HEK293 (cell line): ENCODE data around the gene OXCT2.
A peak's percentile ranks its signal among the peaks of the same experiment; 100 is the strongest.

ENCODE experiments used
- IKZF3 ChIP-seq: fragments of 450-650 bp; IDR thresholded peaks from 2 replicates; pipeline ENCODE4 v1.5.0; 2018; ENCODE audit warnings: missing biosample characterization, mild to moderate bottlenecking, missing genetic modification characterization, moderate library complexity
- SP2 ChIP-seq: fragments of 450-650 bp; formaldehyde crosslinking; IDR thresholded peaks from 2 replicates; pipeline ENCODE4 v1.5.1; 2016; ENCODE audit warnings: missing biosample characterization, missing genetic modification characterization
- ZBTB21 ChIP-seq: fragments of 450-650 bp; formaldehyde crosslinking; IDR thresholded peaks from 2 replicates; pipeline ENCODE4 v1.5.1; 2017; ENCODE audit warnings: missing biosample characterization, missing genetic modification characterization
- ZNF114 ChIP-seq: fragments of 450-650 bp; formaldehyde crosslinking; IDR thresholded peaks from 2 replicates; pipeline ENCODE4 v1.5.0; 2017; ENCODE audit warnings: missing biosample characterization, missing genetic modification characterization
- ZNF132 ChIP-seq: fragments of 450-650 bp; formaldehyde crosslinking; IDR thresholded peaks from 2 replicates; pipeline ENCODE4 v1.5.1; 2017; ENCODE audit warnings: missing biosample characterization, missing genetic modification characterization, borderline replicate concordance
- ZNF155 ChIP-seq: fragments of 450-650 bp; formaldehyde crosslinking; IDR thresholded peaks from 2 replicates; pipeline ENCODE4 v1.5.1; 2016; ENCODE audit warnings: missing biosample characterization, missing genetic modification characterization
- ZNF16 ChIP-seq: fragments of 450-650 bp; formaldehyde crosslinking; IDR thresholded peaks from 2 replicates; pipeline ENCODE4 v1.5.1; 2016; ENCODE audit warnings: low read depth, missing biosample characterization, missing genetic modification characterization
- ZNF214 ChIP-seq: fragments of 450-650 bp; formaldehyde crosslinking; IDR thresholded peaks from 2 replicates; pipeline ENCODE4 v1.5.1; 2017; ENCODE audit warnings: missing biosample characterization, mild to moderate bottlenecking, missing genetic modification characterization, borderline replicate concordance
- ZNF221 ChIP-seq: fragments of 450-650 bp; formaldehyde crosslinking; IDR thresholded peaks from 2 replicates; pipeline ENCODE4 v1.5.1; 2017; ENCODE audit warnings: missing biosample characterization, missing genetic modification characterization, borderline replicate concordance
- ZNF391 ChIP-seq: fragments of 450-650 bp; formaldehyde crosslinking; IDR thresholded peaks from 2 replicates; pipeline ENCODE4 v1.5.1; 2016; ENCODE audit warnings: low read depth, missing biosample characterization, missing genetic modification characterization, borderline replicate concordance
- ZNF48 ChIP-seq: fragments of 450-650 bp; formaldehyde crosslinking; IDR thresholded peaks from 2 replicates; pipeline ENCODE4 v1.5.1; 2016; ENCODE audit warnings: missing biosample characterization, missing genetic modification characterization
- ZNF571 ChIP-seq: fragments of 450-650 bp; formaldehyde crosslinking; IDR thresholded peaks from 2 replicates; pipeline ENCODE4 v1.5.0; 2017; ENCODE audit warnings: missing biosample characterization, missing genetic modification characterization
- ZNF658 ChIP-seq: fragments of 450-650 bp; formaldehyde crosslinking; IDR thresholded peaks from 2 replicates; pipeline ENCODE4; 2016; ENCODE audit warnings: missing biosample characterization, missing genetic modification characterization
- ZNF670 ChIP-seq: fragments of 450-650 bp; formaldehyde crosslinking; IDR thresholded peaks from 2 replicates; pipeline ENCODE4 v1.5.1; 2016; ENCODE audit warnings: missing biosample characterization, missing genetic modification characterization, low read depth
- ZNF791 ChIP-seq: fragments of 450-650 bp; formaldehyde crosslinking; IDR thresholded peaks from 2 replicates; pipeline ENCODE4 v1.5.1; 2016; ENCODE audit warnings: missing biosample characterization, missing genetic modification characterization
- ZSCAN16 ChIP-seq: fragments of 450-650 bp; formaldehyde crosslinking; IDR thresholded peaks from 2 replicates; pipeline ENCODE4 v1.5.1; 2016; ENCODE audit warnings: missing biosample characterization, missing genetic modification characterization
- TF ChIP-seq, protein P1 (sequence below): fragments of 450-650 bp; formaldehyde crosslinking; IDR thresholded peaks from 2 replicates; pipeline ENCODE4 v1.5.1; 2017; ENCODE audit warnings: missing biosample characterization, missing genetic modification characterization
- TF ChIP-seq, protein P2 (sequence below): fragments of 450-650 bp; formaldehyde crosslinking; IDR thresholded peaks from 2 replicates; pipeline ENCODE4 v1.5.1; 2016; ENCODE audit warnings: missing biosample characterization, missing genetic modification characterization
- TF ChIP-seq, protein P3 (sequence below): fragments of 450-650 bp; formaldehyde crosslinking; IDR thresholded peaks from 2 replicates; pipeline ENCODE4 v1.5.1; 2016; ENCODE audit warnings: missing biosample characterization, missing genetic modification characterization
- TF ChIP-seq, protein P4 (sequence below): fragments of 450-650 bp; formaldehyde crosslinking; IDR thresholded peaks from 2 replicates; pipeline ENCODE4 v1.5.1; 2016; ENCODE audit warnings: missing biosample characterization, missing genetic modification characterization, borderline replicate concordance
- TF ChIP-seq, protein P5 (sequence below): fragments of 450-650 bp; formaldehyde crosslinking; IDR thresholded peaks from 2 replicates; pipeline ENCODE4 v1.5.1; 2016; ENCODE audit warnings: missing biosample characterization, missing genetic modification characterization
- TF ChIP-seq, protein P6 (sequence below): fragments of 450-650 bp; formaldehyde crosslinking; IDR thresholded peaks from 2 replicates; pipeline ENCODE4 v1.5.1; 2016; ENCODE audit warnings: missing biosample characterization, missing genetic modification characterization

The OXCT2 gene

DNA sequence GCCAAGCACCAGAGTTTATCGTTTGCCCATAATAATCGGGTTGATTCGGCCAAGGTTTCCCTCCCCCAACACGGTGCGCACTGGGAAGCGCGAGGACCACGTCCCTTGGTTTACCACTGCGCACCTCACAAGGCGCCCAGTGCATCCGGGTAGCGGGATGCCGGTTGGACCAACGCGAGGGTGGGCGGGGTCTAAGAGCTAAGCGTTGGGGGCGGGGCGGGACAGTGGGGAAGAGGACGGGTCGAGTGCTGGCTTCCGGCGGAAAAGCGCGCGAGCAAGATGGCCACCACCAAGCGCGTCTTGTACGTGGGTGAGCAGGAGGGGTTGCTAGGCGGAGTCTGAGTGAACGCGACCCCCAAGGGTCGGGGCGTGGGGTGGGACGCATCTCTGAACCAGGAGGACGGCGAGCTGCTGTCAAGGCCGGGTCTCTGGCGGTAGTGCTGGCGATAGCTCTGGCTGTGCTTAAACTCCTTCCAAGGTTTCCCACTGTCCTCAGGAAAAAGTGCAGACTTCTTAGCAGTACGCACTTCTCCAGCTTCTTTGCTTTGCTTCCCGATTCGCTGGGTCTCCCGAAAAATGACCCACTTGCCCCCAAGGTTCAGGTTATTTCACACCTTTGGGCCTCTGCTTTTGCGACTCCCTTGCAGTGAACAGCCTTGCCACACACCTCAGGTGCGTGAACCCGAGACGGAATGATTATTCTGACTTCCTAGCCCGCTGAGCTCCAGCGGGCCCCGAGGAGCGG lies 32.4 kb downstream of the OXCT2 start, which contains the start of gene PPIE (continued):
- TF ChIP-seq SP2 (tag by site-specific recombination) (peak; percentile 91), ZSCAN16 (tag by site-specific recombination) (no peak), ZNF114 (tag by site-specific recombination) (no peak), ZNF791 (tag by site-specific recombination) (no peak), ZNF670 (tag by site-specific recombination) (no peak), ZNF658 (tag by site-specific recombination) (no peak), ZNF48 (tag by site-specific recombination) (no peak), ZNF221 (tag by site-specific recombination) (no peak), ZNF391 (tag by site-specific recombination) (no peak), IKZF3 (tag by site-specific recombination) (no peak), ZNF132 (tag by site-specific recombination) (no peak), ZBTB21 (no peak), ZNF214 (tag by site-specific recombination) (no peak), ZNF16 (no peak), ZNF155 (tag by site-specific recombination) (no peak), ZNF571 (tag by site-specific recombination) (no peak)
- TF ChIP-seq, protein P1, sequence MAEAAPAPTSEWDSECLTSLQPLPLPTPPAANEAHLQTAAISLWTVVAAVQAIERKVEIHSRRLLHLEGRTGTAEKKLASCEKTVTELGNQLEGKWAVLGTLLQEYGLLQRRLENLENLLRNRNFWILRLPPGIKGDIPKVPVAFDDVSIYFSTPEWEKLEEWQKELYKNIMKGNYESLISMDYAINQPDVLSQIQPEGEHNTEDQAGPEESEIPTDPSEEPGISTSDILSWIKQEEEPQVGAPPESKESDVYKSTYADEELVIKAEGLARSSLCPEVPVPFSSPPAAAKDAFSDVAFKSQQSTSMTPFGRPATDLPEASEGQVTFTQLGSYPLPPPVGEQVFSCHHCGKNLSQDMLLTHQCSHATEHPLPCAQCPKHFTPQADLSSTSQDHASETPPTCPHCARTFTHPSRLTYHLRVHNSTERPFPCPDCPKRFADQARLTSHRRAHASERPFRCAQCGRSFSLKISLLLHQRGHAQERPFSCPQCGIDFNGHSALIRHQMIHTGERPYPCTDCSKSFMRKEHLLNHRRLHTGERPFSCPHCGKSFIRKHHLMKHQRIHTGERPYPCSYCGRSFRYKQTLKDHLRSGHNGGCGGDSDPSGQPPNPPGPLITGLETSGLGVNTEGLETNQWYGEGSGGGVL: no peak
- TF ChIP-seq, protein P2, sequence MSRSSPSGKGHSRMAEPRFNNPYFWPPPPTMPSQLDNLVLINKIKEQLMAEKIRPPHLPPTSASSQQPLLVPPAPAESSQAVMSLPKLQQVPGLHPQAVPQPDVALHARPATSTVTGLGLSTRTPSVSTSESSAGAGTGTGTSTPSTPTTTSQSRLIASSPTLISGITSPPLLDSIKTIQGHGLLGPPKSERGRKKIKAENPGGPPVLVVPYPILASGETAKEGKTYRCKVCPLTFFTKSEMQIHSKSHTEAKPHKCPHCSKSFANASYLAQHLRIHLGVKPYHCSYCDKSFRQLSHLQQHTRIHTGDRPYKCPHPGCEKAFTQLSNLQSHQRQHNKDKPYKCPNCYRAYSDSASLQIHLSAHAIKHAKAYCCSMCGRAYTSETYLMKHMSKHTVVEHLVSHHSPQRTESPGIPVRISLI: no peak
- TF ChIP-seq, protein P3, sequence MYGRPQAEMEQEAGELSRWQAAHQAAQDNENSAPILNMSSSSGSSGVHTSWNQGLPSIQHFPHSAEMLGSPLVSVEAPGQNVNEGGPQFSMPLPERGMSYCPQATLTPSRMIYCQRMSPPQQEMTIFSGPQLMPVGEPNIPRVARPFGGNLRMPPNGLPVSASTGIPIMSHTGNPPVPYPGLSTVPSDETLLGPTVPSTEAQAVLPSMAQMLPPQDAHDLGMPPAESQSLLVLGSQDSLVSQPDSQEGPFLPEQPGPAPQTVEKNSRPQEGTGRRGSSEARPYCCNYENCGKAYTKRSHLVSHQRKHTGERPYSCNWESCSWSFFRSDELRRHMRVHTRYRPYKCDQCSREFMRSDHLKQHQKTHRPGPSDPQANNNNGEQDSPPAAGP: peak; percentile 63; the same call in 1 of the 2 replicates
- TF ChIP-seq, protein P4, sequence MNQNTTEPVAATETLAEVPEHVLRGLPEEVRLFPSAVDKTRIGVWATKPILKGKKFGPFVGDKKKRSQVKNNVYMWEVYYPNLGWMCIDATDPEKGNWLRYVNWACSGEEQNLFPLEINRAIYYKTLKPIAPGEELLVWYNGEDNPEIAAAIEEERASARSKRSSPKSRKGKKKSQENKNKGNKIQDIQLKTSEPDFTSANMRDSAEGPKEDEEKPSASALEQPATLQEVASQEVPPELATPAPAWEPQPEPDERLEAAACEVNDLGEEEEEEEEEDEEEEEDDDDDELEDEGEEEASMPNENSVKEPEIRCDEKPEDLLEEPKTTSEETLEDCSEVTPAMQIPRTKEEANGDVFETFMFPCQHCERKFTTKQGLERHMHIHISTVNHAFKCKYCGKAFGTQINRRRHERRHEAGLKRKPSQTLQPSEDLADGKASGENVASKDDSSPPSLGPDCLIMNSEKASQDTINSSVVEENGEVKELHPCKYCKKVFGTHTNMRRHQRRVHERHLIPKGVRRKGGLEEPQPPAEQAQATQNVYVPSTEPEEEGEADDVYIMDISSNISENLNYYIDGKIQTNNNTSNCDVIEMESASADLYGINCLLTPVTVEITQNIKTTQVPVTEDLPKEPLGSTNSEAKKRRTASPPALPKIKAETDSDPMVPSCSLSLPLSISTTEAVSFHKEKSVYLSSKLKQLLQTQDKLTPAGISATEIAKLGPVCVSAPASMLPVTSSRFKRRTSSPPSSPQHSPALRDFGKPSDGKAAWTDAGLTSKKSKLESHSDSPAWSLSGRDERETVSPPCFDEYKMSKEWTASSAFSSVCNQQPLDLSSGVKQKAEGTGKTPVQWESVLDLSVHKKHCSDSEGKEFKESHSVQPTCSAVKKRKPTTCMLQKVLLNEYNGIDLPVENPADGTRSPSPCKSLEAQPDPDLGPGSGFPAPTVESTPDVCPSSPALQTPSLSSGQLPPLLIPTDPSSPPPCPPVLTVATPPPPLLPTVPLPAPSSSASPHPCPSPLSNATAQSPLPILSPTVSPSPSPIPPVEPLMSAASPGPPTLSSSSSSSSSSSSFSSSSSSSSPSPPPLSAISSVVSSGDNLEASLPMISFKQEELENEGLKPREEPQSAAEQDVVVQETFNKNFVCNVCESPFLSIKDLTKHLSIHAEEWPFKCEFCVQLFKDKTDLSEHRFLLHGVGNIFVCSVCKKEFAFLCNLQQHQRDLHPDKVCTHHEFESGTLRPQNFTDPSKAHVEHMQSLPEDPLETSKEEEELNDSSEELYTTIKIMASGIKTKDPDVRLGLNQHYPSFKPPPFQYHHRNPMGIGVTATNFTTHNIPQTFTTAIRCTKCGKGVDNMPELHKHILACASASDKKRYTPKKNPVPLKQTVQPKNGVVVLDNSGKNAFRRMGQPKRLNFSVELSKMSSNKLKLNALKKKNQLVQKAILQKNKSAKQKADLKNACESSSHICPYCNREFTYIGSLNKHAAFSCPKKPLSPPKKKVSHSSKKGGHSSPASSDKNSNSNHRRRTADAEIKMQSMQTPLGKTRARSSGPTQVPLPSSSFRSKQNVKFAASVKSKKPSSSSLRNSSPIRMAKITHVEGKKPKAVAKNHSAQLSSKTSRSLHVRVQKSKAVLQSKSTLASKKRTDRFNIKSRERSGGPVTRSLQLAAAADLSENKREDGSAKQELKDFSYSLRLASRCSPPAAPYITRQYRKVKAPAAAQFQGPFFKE (tag by site-specific recombination): no peak
- TF ChIP-seq, protein P5, sequence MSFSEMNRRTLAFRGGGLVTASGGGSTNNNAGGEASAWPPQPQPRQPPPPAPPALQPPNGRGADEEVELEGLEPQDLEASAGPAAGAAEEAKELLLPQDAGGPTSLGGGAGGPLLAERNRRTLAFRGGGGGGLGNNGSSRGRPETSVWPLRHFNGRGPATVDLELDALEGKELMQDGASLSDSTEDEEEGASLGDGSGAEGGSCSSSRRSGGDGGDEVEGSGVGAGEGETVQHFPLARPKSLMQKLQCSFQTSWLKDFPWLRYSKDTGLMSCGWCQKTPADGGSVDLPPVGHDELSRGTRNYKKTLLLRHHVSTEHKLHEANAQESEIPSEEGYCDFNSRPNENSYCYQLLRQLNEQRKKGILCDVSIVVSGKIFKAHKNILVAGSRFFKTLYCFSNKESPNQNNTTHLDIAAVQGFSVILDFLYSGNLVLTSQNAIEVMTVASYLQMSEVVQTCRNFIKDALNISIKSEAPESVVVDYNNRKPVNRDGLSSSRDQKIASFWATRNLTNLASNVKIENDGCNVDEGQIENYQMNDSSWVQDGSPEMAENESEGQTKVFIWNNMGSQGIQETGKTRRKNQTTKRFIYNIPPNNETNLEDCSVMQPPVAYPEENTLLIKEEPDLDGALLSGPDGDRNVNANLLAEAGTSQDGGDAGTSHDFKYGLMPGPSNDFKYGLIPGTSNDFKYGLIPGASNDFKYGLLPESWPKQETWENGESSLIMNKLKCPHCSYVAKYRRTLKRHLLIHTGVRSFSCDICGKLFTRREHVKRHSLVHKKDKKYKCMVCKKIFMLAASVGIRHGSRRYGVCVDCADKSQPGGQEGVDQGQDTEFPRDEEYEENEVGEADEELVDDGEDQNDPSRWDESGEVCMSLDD (tag by site-specific recombination): no peak
- TF ChIP-seq, protein P6, sequence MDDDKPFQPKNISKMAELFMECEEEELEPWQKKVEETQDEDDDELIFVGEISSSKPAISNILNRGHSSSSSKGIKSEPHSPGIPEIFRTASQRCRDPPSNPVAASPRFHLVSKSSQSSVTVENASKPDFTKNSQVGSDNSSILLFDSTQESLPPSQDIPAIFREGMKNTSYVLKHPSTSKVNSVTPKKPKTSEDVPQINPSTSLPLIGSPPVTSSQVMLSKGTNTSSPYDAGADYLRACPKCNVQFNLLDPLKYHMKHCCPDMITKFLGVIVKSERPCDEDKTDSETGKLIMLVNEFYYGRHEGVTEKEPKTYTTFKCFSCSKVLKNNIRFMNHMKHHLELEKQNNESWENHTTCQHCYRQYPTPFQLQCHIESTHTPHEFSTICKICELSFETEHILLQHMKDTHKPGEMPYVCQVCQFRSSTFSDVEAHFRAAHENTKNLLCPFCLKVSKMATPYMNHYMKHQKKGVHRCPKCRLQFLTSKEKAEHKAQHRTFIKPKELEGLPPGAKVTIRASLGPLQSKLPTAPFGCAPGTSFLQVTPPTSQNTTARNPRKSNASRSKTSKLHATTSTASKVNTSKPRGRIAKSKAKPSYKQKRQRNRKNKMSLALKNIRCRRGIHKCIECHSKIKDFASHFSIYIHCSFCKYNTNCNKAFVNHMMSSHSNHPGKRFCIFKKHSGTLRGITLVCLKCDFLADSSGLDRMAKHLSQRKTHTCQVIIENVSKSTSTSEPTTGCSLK (tag by site-specific recombination): no peak
